Right atrium auricular region (tissue), 2 donors: Measurements from ENCODE around the gene SYNE4. TPM values are rescaled to one million over a fixed set of nuclear protein-coding genes. Genes with fewer than 3 reads are reported as not detected.

Source experiments
- DNase-seq: peaks from one replicate; pipeline ENCODE4 v3.0.0-alpha.2; 2019; ENCODE audit warnings: low spot score
- H3K27ac ChIP-seq, 2 donors: fragments of 200-600 bp; sonication (generic); 1 replicate in 1 of 2; 2 replicates in 1 of 2; pipeline ENCODE4 v1.5.1; 2016 to 2019
- H3K27me3 ChIP-seq, 2 donors: fragments of 200-600 bp; sonication (generic); one replicate each; pipeline versions ENCODE4 v1.5.1 to v1.6.0; 2017 to 2019
- H3K36me3 ChIP-seq: fragments of 200-600 bp; sonication (generic); one replicate; pipeline ENCODE4 v1.5.1; 2016
- H3K4me1 ChIP-seq, 2 donors: fragments of 200-600 bp; sonication (generic); one replicate each; pipeline versions ENCODE4 v1.5.1 to v1.6.0; 2017 to 2019
- H3K4me3 ChIP-seq, 2 donors: fragments of 200-600 bp; sonication (generic); 1 replicate in 1 of 2; 2 replicates in 1 of 2; pipeline ENCODE4 v1.5.1; 2017 to 2019; ENCODE audit warnings: mild to moderate bottlenecking in 1 of 2, moderate library complexity in 1 of 2
- H3K9me3 ChIP-seq, 2 donors: fragments of 200-600 bp; sonication (generic); one replicate each; pipeline ENCODE4 v1.5.1; 2019
- total RNA-seq, 2 donors: library from RNA; depleted of rRNA; stranded (reverse); fragments of >200 nt; gene quantifications; one replicate each; pipeline ENCODE4 v1.1.0, GENCODE V29; 2016
- TF ChIP-seq, protein P1 (sequence below), 2 donors: fragments of 200-600 bp; sonication (generic); IDR thresholded peaks; one replicate each; pipeline ENCODE4 v1.5.1; 2019; ENCODE audit warnings: antibody characterized with exemption in 2 of 2

Gene SYNE4
- total RNA-seq, 2 donors from 2014 or later, result not detected

DNA sequence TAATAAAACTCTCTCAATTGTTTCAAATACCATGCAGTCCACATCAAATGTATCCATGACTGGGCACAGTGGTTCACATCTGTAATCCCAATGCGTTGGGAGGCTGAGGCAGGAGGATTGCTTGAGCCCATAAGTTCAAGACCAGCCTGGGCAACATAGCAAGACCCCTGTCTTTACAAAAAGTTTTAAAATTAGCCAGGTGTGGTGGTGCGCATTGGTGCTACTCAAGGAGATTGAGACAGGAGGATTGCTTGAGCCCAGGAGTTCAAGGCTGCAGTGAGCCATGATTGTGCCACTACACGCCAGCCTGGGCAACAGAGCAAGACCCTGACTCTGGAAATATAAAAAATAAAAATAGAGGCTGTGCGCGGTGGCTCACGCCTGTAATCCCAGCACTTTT, 19.1 kb upstream of the SYNE4 start:
- TF ChIP-seq, protein P1, sequence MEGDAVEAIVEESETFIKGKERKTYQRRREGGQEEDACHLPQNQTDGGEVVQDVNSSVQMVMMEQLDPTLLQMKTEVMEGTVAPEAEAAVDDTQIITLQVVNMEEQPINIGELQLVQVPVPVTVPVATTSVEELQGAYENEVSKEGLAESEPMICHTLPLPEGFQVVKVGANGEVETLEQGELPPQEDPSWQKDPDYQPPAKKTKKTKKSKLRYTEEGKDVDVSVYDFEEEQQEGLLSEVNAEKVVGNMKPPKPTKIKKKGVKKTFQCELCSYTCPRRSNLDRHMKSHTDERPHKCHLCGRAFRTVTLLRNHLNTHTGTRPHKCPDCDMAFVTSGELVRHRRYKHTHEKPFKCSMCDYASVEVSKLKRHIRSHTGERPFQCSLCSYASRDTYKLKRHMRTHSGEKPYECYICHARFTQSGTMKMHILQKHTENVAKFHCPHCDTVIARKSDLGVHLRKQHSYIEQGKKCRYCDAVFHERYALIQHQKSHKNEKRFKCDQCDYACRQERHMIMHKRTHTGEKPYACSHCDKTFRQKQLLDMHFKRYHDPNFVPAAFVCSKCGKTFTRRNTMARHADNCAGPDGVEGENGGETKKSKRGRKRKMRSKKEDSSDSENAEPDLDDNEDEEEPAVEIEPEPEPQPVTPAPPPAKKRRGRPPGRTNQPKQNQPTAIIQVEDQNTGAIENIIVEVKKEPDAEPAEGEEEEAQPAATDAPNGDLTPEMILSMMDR (IDR thresholded peaks at IDR 0.05), result no peak
- DNase-seq, result no peak
- H3K27me3 ChIP-seq, result no peaks in the 10 kb centered on the region
- no peak overlapping the region for H3K27ac ChIP-seq
- no peaks in the 10 kb centered on the region for H3K36me3 ChIP-seq
- H3K4me1 ChIP-seq, result peaks cover 0 to 8% of the 10 kb centered on the region in 2 donors
- H3K9me3 ChIP-seq, result no peaks in the 10 kb centered on the region
- no peak overlapping the region for H3K4me3 ChIP-seq

DNA sequence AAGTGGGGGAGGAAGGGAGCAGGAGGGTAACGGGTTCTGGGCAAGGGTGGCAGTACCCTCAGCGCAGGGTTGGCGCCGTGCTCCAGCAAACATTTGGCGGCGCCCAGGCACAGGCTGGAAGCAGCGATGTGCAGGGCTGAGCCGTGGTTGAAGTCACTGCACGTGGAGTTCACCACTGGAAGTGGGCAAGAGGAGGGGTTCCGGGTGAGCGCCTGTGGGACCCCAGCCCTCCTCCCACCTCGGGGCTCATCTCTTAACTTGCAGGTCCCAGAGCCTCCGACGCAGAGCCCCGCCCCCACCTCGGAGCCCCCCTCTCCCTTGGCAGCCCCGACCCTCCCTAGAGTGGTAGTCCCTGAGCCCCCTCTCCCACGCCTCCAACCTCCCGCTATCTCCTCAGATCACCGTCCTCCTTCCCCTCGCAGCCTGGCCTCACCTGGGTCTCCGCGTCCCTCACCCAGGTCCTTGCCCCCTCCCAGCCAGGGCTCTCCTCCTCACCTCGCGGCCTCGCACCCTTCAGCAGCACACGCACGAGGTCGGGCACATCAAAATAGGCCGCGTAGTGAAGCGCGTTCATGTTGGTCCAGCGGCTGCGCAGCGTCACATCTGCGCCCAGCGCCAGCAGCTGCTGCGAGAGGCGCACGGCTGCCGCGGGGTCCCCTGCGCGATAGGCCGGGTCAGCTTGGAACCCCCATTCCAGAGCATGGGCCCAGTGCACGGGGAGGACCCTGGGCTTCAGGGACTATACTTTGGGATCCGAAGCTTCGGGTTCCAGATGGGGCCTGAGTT, 17.7 kb upstream of the SYNE4 start:
- TF ChIP-seq, protein P1 (IDR thresholded peaks at IDR 0.05), result no peak
- Histone ChIP-seq H3K4me1 (no peaks in the 10 kb centered on the region), H3K4me3 (no peak overlapping the region), H3K27ac (no peak overlapping the region), H3K9me3 (no peaks in the 10 kb centered on the region), H3K36me3 (no peaks in the 10 kb centered on the region), H3K27me3 (no peaks in the 10 kb centered on the region)
- DNase-seq, result no peak

DNA sequence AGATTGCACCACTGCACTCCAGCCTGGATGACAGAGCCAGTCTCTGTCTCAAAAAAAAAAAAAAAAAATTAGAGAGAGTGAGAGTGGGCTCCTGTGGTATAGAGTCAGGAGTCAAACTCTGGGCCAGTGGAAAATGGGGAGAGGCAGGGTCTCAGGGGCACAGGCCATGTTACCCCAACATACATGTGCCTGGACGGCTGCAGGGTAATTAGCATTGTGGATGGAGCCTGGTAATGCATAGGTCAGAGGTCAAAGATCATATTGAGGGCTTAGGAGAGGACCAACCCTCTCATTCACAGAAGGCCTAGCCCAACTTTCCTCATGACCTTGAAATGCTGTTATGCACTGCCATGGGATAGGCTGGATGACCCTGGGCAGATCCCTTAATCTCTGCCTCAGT, 16.9 kb upstream of the SYNE4 start:
- no peak overlapping the region for H3K27ac ChIP-seq
- no peaks in the 10 kb centered on the region for H3K27me3 ChIP-seq
- no peaks in the 10 kb centered on the region for H3K4me1 ChIP-seq
- H3K9me3 ChIP-seq, result no peaks in the 10 kb centered on the region
- TF ChIP-seq, protein P1 (IDR thresholded peaks at IDR 0.05), result no peak
- no peak overlapping the region for H3K4me3 ChIP-seq
- no peak for DNase-seq
- H3K36me3 ChIP-seq, result no peaks in the 10 kb centered on the region

DNA sequence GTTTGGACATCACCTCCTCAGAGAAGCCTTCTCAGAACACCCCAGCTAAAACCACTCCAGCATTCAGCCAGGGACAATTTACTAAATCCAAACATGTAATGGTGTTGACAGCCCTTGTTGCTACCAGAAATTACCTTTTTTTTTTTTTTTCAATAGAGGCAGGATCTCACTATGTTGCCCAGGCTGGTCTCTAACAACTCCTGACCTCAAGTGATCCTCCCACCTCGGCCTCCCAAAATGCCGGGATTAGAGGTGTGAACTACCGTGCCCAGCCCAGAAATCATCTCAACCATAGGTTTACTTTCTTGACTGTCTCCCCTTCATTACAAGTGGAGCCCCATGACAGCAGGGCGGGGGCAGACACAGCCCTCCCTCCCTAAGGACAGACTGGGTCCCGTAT, 14.8 kb upstream of the SYNE4 start:
- Histone ChIP-seq H3K4me3 (no peak overlapping the region), H3K27ac (no peak overlapping the region), H3K4me1 (no peaks in the 10 kb centered on the region), H3K27me3 (no peaks in the 10 kb centered on the region), H3K9me3 (no peaks in the 10 kb centered on the region), H3K36me3 (no peaks in the 10 kb centered on the region)
- no peak for DNase-seq
- TF ChIP-seq, protein P1 (IDR thresholded peaks at IDR 0.05), result no peak

DNA sequence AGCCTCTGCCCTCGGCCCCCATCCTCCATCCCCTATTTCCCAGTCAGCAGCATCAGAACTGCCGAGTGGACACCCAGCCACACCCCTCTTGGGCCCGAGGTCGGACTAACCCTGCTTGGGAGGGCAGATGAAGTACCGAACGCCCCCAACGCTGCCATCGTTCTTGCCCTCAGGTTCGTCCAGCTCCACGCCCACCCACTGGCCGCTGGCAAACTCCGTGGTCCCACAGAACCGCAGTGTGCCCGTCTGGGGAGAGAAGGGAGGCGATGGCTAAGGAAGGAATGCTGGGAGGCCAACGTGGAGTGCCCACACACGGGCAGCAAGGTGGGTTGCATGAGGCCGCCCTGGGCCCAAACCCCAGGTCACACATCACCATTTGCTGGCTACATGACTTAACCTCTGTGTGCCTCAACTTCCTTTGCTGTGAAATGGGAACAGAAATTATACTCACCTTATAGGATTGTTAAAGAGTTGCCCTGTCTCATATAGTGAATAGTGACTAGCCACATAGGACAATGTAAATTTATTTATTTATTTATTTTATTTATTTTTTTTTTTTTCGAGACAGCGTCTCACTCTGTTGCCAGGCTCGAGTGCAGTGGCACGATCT, 10.6 kb upstream of the SYNE4 start:
- H3K27me3 ChIP-seq, result no peaks in the 10 kb centered on the region
- no peak for DNase-seq
- H3K9me3 ChIP-seq, result no peaks in the 10 kb centered on the region
- H3K4me3 ChIP-seq, result no peak overlapping the region
- H3K36me3 ChIP-seq, result no peaks in the 10 kb centered on the region
- H3K27ac ChIP-seq, result no peak overlapping the region
- peaks cover 0 to 6% of the 10 kb centered on the region in 2 donors for H3K4me1 ChIP-seq
- TF ChIP-seq, protein P1 (IDR thresholded peaks at IDR 0.05), result no peak
